HepG2 (cell line): ENCODE measurements around the gene SH3BP2.

Experiments used
- FOXO4 ChIP-seq: sonication (generic); formaldehyde crosslinking; conservative IDR thresholded peaks from 2 replicates; pipeline ENCODE4 v1.8.1; 2023; ENCODE audit warnings: missing genetic modification reagents
- ZNF142 ChIP-seq: sonication (generic); formaldehyde crosslinking; IDR thresholded peaks from 2 replicates; pipeline ENCODE4 v1.4.0; 2020; ENCODE audit warnings: missing genetic modification reagents

- TF ChIP-seq FOXO4: no peak
- TF ChIP-seq ZNF142 (CRISPR knock-in tag): no peak
Observed at GRCh38 chr4:2860391-2861348, 67.8 kb downstream of the SH3BP2 start.
